H1 (cell line): ENCODE data around the gene RTEL1. TPM values are rescaled to one million over a fixed set of nuclear protein-coding genes. Genes with fewer than 3 reads are reported as not detected.

Experiments used
- ASH2L ChIP-seq: fragments of 200-600, 300-600 bp; sonication (generic); IDR thresholded peaks from one replicate; pipeline ENCODE4 v1.7.1; 2017; ENCODE audit warnings: low read length
- ATF2 ChIP-seq: IDR thresholded peaks from 2 replicates; pipeline ENCODE4 v1.6.1; 2012; ENCODE audit warnings: low read length, inconsistent platforms
- BRCA1 ChIP-seq: IDR thresholded peaks from 2 replicates; pipeline ENCODE4 v1.6.1; 2012; ENCODE audit warnings: low read depth, low read length, improper control_type of control experiment
- CTBP2 ChIP-seq: IDR thresholded peaks from 2 replicates; pipeline ENCODE4 v1.7.0; 2011; ENCODE audit warnings: borderline replicate concordance, mild to moderate bottlenecking, moderate library complexity, mixed read lengths, low read length; ENCODE audit not compliant: insufficient read depth, insufficient read length
- GABPA ChIP-seq: IDR thresholded peaks from 2 replicates; pipeline ENCODE4 v1.6.1; 2011; ENCODE audit warnings: mild to moderate bottlenecking, low read length, moderate library complexity, borderline replicate concordance; ENCODE audit not compliant: insufficient read depth
- GTF2F1 ChIP-seq: IDR thresholded peaks from 2 replicates; pipeline ENCODE4 v1.6.1; 2012; ENCODE audit warnings: low read depth, low read length, improper control_type of control experiment, borderline replicate concordance
- HDAC6 ChIP-seq: IDR thresholded peaks from one replicate; pipeline ENCODE4 v1.7.1; 2012; ENCODE audit warnings: low read depth, mild to moderate bottlenecking, inconsistent platforms, low read length, moderate library complexity
- SP1 ChIP-seq: IDR thresholded peaks from 2 replicates; pipeline ENCODE4 v1.6.1; 2011; ENCODE audit warnings: low read depth, low read length
- USF2 ChIP-seq: IDR thresholded peaks from 2 replicates; pipeline ENCODE4 v1.6.1; 2011; ENCODE audit warnings: low read length, improper control_type of control experiment
- YY1 ChIP-seq: IDR thresholded peaks from 2 replicates; pipeline ENCODE4 v1.6.1; 2011; ENCODE audit warnings: low read depth, mild to moderate bottlenecking, low read length
- ZNF274 ChIP-seq: IDR thresholded peaks from 2 replicates; pipeline ENCODE4 v1.7.0; 2012; ENCODE audit warnings: low read length, borderline replicate concordance; ENCODE audit errors: extremely low read depth
- polyA plus RNA-seq, 7 experiments: library from polyadenylated mRNA; depleted of rRNA in 3 of 7; stranded (reverse) in 5 of 7; unstranded in 2 of 7; fragments of >200 nt in 5 of 7; fragments of 200-250 nt in 2 of 7; gene quantifications; 1 replicate in 5 of 7; 2 replicates in 1 of 7; 4 replicates in 1 of 7; pipeline versions ENCODE4 v1.2.1 to v1.2.3, GENCODE V29; 2011 to 2013; ENCODE audit warnings: missing spikeins in 2 of 7, mixed read lengths in 2 of 7
- total RNA-seq: library from RNA; stranded (reverse); fragmentation: NEBNext Ultra II Directional; extraction: Animal tissue kit (Norgen Biotek cat#: 25700); gene quantifications from 2 replicates; pipeline ENCODE4 v1.2.1, GENCODE V29; 2021
- TF ChIP-seq, protein P1 (sequence below), 3 experiments: IDR thresholded peaks; 1 replicate in 2 of 3; 2 replicates in 1 of 3; pipeline versions ENCODE4 v1.5.1 to v1.6.1; 2011; ENCODE audit warnings: low read length in 3 of 3, mild to moderate bottlenecking in 3 of 3, inconsistent platforms in 2 of 3, low read depth in 1 of 3, moderate library complexity in 1 of 3; ENCODE audit not compliant: insufficient read depth in 1 of 3; ENCODE audit errors: control extremely low read depth in 1 of 3

Gene RTEL1
- total and polyA plus RNA-seq, 2 of the 8 experiments (the other 6 are each of a cell fraction or from before 2014, with no cell fraction given) = 16.2 to 37.1 TPM

GRCh38 chr20:63744574-63745423 is 86.7 kb downstream of the RTEL1 start (continued):
- TF ChIP-seq, protein P1, sequence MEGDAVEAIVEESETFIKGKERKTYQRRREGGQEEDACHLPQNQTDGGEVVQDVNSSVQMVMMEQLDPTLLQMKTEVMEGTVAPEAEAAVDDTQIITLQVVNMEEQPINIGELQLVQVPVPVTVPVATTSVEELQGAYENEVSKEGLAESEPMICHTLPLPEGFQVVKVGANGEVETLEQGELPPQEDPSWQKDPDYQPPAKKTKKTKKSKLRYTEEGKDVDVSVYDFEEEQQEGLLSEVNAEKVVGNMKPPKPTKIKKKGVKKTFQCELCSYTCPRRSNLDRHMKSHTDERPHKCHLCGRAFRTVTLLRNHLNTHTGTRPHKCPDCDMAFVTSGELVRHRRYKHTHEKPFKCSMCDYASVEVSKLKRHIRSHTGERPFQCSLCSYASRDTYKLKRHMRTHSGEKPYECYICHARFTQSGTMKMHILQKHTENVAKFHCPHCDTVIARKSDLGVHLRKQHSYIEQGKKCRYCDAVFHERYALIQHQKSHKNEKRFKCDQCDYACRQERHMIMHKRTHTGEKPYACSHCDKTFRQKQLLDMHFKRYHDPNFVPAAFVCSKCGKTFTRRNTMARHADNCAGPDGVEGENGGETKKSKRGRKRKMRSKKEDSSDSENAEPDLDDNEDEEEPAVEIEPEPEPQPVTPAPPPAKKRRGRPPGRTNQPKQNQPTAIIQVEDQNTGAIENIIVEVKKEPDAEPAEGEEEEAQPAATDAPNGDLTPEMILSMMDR (IDR thresholded peaks at IDR 0.05; ENCODE audit: control extremely low read depth in 1 of 3, insufficient read depth in 1 of 3, low read depth in 1 of 3, low read length in 3 of 3) = no peak
- TF ChIP-seq ATF2 (no peak), GABPA (no peak), ZNF274 (no peak), SP1 (no peak), CTBP2 (no peak), YY1 (no peak), ASH2L (no peak), HDAC6 (no peak), GTF2F1 (no peak), USF2 (no peak), BRCA1 (no peak)
- TF ChIP-seq, all 59 proteins: peak for 0
